Tibial nerve (tissue), 3 donors: ENCODE measurements around the gene TESK2.

Source experiments
- POLR2A ChIP-seq, 2 donors: fragments of 450-650 bp; IDR thresholded peaks; one replicate each; pipeline ENCODE4 v1.6.1; 2017; ENCODE audit warnings: antibody characterized with exemption in 2 of 2, mild to moderate bottlenecking in 2 of 2, moderate library complexity in 2 of 2
- TF ChIP-seq, protein P1 (sequence below), 5 experiments: fragments of 200-600 bp in 3 of 5; fragments of 450-650 bp in 2 of 5; sonication (generic) in 3 of 5; IDR thresholded peaks; one replicate each; pipeline ENCODE4 v1.5.1; 2016 to 2019; ENCODE audit warnings: antibody characterized with exemption in 5 of 5, mild to moderate bottlenecking in 3 of 5, moderate library complexity in 2 of 5

DNA sequence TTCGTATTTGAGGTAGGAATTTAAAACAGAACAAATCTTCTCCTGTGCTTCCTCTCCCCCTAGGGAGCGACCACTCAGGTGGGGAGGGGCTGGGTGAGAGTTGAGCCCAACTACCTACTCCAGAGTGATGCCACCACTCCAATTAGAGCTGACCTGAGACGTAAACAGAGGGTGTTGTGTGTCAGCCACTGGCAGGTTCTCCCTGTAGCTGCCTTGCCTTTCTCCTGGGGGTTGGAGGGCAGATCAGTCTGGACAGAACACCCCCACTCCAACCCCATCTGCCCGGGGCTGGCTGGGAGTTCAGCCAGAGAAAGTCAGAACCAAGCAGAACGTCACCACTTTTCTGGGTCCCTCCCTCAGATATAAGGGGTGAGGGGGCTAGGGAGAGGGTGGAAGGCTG, 162.3 kb downstream of the TESK2 start:
- TF ChIP-seq, protein P1, sequence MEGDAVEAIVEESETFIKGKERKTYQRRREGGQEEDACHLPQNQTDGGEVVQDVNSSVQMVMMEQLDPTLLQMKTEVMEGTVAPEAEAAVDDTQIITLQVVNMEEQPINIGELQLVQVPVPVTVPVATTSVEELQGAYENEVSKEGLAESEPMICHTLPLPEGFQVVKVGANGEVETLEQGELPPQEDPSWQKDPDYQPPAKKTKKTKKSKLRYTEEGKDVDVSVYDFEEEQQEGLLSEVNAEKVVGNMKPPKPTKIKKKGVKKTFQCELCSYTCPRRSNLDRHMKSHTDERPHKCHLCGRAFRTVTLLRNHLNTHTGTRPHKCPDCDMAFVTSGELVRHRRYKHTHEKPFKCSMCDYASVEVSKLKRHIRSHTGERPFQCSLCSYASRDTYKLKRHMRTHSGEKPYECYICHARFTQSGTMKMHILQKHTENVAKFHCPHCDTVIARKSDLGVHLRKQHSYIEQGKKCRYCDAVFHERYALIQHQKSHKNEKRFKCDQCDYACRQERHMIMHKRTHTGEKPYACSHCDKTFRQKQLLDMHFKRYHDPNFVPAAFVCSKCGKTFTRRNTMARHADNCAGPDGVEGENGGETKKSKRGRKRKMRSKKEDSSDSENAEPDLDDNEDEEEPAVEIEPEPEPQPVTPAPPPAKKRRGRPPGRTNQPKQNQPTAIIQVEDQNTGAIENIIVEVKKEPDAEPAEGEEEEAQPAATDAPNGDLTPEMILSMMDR (IDR thresholded peaks at IDR 0.05): no peak
- no peak for TF ChIP-seq POLR2A (IDR thresholded peaks at IDR 0.05)
